NCI-H187 treated with DMSO at 0.1 percent for 48 hours (cell line): Measurements from ENCODE around the gene KLF15.

Source experiments
- DNase-seq: peaks from one replicate; lab custom pipeline; 2025; lab: John Stamatoyannopoulos, UW

KLF15 gene

GRCh38 chr3:126389112-126389793 lies 32.0 kb upstream of the KLF15 start:
- no peak for DNase-seq

GRCh38 chr3:126381966-126382365 lies 24.8 kb upstream of the KLF15 start:
- DNase-seq, result no peak

DNA sequence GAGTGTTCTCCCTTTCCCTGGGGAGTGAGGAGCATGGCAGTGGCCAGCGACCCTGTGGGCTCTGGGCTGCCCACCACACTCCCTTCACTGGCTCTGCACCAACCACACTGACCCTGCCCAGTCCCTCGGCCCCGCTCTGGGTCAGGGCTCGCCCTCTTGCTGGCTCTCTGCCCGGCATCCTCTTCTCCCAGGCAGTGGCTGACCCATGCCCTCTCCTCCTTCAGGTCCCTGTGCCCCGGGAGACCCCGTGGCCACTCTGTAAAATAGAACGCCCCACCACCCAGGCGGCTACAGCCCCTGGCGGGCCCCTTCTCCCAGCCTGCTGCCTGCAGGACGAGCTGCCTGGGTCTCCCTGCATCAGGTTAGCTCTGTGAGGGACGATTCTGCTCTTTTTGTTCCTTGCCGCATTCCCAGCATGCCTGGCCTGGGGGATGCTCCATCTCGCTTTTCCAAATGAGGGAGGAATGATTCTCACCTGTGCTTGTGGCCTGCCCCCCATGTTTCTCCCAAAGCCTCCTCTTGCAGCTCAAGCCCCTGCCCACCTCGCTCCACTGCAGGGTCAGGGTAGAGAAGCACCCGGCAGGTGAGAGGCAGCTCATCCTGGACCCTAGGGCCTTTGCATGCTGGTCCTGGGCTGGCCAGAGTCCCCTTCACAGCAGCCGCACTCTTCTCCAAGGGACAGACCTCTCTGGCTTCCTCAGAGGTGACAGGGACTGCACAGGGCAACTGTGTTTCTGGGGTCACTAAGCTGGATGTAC lies 23.0 kb upstream of the KLF15 start:
- no peak for DNase-seq

GRCh38 chr3:126378341-126378751 lies 21.1 kb upstream of the KLF15 start:
- no peak for DNase-seq

DNA sequence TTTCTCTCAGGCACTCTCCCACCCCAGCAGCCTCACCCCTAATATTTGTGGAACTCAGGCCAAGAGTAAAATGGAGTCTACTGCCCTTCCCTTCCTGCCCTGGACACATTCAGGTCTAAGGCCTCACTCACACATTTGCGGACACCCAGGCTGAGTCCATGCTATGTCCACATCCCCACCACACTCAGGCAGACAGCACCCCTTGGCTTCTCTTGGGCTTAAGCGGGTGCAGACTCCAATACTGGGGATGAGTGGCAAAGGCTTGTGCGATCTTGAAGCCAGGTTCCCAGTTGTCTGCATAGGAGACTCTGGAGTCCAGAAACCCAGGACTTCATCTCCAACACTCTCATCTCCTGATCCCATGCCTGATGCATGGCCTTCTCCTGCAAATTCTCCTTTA lies 20.0 kb upstream of the KLF15 start:
- no peak for DNase-seq

GRCh38 chr3:126376444-126376843 lies 19.2 kb upstream of the KLF15 start:
- no peak for DNase-seq

GRCh38 chr3:126375835-126376331 lies 18.7 kb upstream of the KLF15 start:
- no peak for DNase-seq

DNA sequence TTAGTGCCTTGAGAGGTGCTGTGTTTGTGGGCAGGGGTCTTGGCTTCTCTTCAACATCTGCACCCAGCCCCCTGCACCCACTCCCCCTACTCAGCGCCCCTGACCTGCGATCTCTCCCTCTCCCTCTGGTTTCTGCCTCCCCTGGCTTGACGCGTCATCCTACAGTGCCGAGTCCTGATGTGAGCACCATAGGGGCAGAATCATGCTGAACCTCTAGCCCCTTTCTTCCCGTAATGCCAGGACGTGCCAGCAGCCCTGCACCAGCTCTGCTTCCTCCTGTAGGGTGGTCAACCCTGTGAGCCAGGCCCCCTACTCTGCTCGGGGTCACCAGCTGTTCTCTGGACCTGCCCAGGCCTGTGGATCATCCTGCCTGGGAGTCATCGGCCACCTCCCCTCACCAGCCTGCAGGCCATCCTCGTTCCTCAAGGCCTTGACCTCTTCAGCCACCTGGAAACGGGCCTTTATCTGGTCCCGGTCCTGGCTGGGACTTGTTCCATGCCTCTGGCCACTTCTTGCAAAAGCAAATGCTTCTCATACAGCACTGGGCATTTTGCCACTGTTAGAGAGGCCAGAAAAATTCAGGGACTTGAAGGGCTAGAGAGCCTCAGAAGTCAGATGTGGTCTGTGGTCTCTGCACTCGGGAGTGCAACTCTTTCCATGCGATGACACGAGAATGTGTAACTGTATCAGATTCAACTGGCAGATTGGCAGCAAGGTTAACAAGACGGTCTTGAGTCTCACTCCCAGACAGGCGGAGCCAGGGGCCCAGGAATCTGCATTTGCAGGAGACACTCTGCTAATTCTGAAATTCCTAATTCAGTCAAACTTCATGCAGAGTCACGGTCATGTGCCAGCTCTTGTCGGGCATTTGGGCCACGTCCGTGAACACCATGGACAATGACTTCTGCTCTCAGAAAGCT lies 16.7 kb upstream of the KLF15 start:
- no peak for DNase-seq

GRCh38 chr3:126373146-126373613 lies 16.0 kb upstream of the KLF15 start:
- DNase-seq, result no peak

DNA sequence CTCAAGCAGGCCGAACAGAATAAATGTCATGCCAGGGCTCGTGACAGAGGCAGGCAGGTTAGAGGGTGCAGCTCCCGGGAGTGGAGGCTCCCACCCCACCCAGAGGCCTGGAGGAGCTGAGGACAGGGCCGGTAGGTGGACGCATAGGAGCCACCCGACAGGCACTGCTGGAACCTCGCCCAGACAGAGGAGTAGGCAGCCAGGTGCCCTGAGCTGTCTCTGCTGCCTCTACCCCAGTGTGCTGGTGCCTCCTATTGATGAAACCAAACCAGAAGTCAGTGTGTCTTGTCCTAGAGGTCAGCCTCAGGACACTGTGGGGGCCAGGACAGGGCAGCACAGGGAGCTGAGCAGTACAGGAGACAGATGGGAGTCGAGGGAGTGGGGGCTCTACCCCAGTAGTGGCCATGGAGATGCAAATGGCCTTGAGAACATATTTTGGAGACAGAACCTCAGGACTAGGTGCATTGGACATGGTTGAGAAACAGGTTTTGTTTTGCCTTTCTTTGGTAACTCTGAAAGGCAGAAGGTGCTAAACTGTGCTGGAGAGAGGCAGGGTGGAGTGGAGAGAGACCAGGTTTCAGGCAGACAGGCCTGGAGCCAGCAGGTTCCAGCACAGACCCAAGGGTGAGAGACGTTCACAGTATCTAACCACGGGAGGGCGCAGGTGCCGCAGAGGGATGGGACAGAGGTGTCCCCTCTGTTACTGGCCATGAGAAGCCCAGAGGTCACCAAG lies 15.4 kb upstream of the KLF15 start:
- DNase-seq, result no peak

DNA sequence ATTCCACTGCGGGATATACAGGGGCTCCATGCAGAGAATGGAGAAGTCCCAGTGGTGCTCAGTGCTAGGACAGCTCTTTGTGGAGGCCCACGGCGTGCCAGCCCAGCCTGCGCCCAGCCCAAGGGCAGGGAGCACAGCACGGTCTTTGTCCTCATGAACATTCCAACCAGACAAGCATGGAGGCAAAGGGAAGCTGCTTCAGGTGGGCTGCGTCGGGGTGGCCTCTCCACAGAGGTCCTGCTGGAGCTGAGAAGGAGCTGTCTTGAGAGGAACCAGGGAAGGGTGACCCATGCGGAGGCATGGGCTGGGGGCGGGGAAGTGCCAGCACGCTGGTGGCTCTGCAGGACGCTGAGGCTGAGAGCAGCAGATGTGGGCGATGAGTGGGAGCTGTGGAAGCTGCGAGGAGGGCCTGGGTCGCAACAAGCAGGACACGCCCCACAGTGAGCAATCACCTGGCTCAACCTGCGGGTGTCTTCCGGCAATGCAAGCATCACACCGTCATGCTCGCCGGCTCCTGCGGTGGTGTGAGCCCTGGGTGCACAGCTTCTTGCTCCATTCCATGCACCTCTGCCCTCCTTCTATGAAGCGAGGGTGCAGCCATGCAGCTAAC lies 14.0 kb upstream of the KLF15 start:
- DNase-seq, result no peak

GRCh38 chr3:126370606-126371005 lies 13.4 kb upstream of the KLF15 start:
- DNase-seq, result no peak

- no peak for DNase-seq
These were observed 12.8 kb upstream of the KLF15 start for GRCh38 chr3:126370055-126370454.

GRCh38 chr3:126369490-126369889 lies 12.3 kb upstream of the KLF15 start:
- no peak for DNase-seq

DNA sequence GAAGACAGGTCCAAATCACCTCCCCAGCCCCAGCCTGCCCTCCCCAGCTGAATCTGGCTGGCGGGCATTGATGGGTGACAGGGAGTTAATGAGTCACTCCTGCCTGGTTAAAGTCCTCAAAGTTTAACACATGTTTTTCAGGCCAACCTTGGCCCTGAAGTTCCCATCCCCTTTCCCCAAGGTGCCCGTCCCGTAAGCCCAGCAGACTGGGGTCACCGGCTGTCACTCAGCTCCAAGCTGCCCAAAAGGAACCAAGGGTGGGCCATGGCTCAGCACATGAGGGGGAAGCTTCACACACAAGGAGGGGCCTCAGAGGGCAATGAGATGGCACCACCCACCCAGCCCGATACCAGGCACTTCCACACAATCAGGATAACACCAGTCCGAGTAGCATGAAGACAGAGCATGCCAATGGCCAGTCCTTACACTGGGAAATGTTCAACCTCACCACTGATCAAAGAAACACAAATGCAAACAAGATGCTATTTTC lies 10.2 kb upstream of the KLF15 start:
- no peak for DNase-seq

DNA sequence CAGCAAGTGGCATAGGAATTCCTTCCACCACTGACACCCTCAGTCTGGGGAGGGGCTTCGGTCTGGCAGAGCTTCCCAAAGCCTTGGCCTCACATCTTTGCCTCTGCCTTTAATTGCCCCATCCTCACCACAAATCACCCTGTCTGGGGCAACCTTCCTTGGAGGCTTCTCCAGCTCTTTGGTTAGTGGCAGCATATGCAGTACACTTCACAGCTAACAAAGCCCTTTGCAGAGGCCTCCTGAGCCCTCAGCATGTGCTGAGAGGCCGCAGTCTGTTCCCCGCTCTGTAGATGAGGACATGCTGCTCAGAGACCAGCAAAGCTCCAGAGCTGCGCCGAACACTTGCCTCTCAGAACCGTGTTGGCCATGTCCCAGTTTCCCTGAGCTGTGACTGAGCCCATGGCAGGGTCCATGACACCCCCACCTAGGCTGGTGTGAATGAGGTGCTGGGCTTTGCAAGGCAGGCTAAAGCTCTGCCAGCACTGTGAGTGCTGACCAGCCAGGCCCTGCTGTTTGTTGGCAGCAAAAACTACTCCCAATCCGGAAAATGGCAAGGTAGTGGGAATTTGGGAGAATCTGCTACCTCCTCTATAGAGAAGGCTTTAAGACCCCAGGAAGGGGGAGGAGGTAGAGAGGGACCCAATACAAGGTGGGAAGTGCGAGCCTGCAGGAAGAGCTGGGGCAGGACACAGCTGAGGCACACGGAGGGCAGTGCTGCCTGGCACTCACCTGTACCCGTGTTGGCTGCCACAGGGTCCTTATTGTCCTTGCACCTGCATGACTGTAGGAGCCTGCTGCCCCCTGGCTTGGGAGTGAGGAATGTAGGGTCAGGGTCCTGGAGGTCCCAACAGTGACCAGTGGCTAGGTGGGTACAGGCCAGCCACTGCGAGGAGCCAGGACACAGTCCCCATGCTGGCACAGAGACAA lies 8.4 kb upstream of the KLF15 start:
- DNase-seq, result no peak

DNA sequence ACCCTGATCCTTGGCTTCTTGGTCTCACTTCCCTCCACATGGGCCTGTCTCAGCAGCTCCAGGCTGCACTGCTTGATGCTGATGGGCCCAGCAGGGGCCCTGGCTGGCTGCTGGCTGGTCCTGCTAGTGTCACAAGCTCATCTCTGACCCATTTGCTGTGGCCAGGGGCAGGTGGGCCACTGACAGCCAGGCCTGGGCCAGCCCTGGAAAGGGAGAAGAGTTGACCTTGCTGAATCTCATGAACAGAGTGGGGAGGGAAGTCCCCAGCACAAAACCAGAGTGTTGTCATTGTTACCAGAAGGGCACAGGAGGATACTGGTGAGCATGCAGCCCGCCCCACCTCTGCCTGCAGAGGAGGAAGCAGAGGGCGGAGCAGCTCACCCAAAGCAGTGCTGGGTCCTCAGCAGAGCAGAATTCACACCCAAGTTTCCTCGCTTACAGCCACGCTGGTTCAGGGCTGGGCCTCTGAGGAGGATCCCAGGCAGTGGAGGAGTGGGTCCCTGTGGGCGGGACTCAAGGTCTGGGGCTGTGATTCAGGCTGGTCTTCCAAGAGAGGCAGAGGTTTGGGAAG lies 7.6 kb upstream of the KLF15 start:
- no peak for DNase-seq

DNA sequence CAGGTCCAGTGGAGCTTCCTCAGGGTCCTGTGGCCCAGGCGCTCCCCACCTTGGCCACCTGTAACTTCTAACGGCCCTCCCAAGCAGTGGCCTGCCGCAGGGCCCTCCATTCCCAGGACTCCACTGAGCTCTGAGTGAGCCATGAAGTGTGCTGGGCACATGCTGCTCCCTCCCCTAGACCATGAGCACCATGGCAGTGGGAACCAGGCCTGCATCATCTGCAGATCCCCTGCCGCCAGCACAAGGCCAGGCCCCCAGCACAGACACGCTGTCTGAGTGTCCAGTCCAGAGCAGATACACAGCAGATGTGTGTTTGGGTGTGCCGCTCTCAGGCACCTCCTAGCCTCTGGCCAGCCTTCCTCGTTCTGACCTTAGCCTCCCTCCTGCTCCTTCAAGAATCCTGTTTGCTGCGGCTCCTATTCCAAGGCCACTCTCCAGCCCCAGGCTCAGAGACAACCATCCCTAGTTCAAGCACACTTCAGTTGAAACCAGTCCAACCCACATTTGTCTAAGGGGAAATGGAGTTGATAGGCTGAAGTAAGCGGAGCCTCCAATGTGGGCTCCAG lies 7.0 kb upstream of the KLF15 start:
- DNase-seq, result no peak

DNA sequence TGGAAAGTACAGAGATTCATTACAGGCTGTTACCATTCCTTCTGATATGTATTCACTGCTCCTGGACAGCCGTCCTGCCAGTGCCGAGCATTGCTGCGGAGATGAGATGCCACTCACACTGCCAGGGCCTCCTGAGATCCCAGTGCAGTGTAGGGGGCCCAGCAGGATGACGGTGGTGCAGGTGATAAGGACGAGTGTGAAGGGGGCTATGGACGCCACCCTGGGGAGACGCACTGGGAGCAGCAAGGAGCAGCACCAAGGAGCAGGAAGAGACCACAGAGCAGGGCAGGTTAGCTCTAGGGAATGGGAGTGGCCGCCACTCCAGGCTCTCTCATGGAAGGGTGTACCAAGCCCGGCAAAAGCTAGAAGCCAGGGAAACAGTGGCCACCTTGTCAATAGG lies 4.0 kb upstream of the KLF15 start:
- no peak for DNase-seq
